Cortex of kidney (tissue), 1 donor: ENCODE measurements around the gene MAPK9.

Source experiments
- DNase-seq: peaks from one replicate; lab custom pipeline; 2025; lab: John Stamatoyannopoulos, UW

MAPK9 gene

GRCh38 chr5:180291943-180292831, at the start of gene MAPK9:
TSS of gene MAPK9 (minus strand) at chr5:180292083. CDS start at chr5:180280561, 11,522 bp downstream.
- DNase-seq = no peak

GRCh38 chr5:180341595-180341994, 49.7 kb upstream of the MAPK9 start:
- DNase-seq = no peak

DNA sequence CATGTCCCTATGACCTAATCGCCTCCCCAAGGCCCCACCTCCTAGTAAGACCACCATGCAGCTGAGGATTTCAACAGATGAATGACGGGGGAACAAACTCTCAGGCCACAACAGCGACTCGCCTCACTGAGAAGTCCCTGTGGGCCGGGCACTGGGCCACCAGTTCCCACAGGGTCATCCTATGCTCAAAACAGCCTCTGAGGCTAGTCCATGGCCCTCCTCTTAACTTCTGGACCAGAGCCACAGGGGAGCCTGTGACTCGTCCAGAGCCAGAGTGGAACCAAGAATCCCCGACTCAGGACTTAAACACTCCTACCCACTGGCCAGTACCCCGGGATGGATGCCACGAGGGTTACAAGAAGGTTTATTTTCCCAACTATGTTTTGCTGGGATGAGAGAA, 49.0 kb upstream of the MAPK9 start:
- no peak for DNase-seq

DNA sequence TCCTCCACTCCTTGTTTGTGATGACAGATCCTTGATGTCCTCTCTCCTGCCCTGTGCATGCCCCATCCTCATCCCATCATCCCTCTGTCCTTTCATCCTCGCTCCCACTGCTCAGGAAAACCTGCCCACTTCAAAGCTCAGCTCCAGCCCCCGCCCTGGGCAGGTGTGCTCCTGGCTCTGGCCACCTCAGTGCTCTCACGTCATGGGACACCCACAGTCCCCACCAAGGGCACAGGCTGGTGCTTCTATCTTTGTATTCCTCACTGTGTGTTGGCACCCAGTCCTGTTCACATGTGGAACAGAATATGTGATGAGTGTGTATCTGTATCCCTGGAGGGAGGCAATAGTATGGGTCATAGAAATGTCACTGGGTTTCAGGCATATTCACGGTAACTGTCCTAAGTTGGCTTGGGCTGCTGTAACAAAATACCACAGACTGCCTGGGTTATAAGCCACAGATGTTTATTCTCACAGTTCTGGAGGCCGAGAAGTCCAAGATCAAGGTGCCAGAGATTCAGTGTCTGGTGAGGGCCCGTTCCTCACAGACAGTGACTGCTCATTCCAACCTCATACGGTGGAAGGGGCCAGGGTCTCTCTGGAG, 47.8 kb upstream of the MAPK9 start:
- no peak for DNase-seq

GRCh38 chr5:180338001-180338707, 46.3 kb upstream of the MAPK9 start:
- DNase-seq = no peak

DNA sequence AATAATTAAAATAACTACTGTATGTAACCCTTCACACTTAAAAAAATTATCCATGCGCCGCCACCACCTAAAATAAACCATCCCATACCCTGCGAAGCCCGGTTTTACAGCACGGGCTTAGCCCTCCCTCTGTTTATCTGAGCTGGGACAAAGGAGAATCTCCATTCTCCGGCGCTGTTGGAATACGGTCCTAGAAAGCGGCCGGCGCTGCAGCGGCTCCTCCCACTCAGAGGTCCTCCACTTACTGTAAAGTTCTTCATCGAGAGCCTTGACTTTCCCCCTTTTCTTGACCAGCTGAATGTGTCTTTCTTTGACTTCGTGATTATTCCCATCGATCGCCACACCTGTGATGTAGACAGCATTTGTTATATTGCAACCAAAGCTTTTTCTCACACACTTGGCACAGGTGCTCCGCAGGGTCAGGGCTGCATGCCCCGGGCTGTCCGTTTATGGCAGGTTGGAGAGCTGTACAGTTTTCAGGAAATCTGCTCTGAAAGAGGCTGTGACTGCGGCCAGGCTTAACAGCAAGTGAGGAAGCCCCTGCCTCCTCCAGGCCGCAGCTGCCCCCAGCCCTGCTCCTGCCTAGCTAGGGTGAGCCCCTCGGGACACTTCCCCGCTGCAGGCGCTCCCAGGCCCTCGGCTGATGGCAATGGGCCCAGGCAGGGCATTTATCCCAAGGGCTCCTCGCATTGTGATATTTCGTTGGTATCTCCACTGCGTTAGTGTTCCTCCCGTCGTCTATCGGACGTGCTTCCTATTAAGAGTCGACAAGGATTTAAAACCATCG, 44.5 kb upstream of the MAPK9 start:
- DNase-seq = no peak

- no peak for DNase-seq
Measured at GRCh38 chr5:180335614-180336233, 43.8 kb upstream of the MAPK9 start.

DNA sequence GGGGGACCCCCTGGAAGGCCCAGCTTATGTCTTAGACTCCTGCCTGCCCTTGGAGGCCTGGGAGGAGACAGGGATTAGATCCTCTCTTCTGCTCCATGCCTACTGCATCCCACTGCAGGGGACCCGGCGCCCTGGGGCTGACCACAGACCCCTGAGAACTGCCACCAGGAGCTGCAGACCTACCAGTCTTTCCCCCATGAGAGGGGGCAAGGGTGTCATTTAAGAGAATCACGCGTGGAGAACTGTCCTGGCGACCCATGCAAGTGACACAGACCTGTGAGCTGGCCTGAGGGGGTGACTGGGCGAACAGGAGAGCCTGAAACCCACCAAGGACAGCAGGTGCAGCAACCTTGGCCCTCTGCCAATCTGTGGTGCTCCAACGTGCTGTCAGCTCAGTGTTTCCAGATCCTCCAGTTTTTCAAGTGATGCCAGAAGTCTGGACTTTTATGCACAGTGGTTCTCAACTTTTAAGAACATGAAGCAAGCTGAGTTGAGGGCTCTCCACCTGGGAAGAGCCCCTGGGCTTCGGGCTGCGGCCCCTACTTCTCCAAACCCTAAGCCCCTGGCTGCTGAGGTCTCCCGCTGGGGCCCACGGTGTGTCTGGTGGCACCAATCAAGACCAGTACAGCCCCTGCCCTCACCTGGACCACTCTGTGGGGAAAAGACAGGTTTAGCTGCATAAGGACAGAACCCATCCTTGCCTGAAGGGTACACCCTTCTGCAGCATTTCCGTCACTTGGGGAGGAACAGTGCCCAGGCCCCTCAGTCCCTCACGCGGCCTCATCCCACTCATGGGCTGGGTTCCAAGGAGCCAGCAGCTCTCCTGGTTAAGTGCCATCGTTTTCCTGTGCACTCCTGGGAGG, 43.1 kb upstream of the MAPK9 start:
- DNase-seq = no peak

- DNase-seq = no peak
Measured at GRCh38 chr5:180334176-180334575, 42.3 kb upstream of the MAPK9 start.

DNA sequence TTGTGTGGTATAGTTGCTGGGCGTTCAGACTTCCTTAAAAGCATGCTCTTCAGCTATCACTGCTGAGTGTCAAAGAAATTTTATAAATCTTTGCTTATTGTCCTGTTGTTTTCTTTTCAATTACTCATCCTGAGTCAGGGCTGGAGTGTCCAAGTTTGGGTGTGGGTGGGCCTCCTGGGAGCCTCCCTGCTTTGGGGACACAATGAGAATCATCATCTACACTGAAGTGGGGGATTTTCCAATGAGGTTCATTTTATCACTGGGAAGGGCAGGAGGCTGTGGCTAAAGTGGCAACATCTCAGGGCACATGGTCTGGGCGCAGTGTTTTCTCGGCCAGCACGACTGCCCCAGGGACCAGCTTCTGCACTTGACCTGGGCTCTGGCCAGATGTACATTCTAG, 41.8 kb upstream of the MAPK9 start:
- DNase-seq = no peak

DNA sequence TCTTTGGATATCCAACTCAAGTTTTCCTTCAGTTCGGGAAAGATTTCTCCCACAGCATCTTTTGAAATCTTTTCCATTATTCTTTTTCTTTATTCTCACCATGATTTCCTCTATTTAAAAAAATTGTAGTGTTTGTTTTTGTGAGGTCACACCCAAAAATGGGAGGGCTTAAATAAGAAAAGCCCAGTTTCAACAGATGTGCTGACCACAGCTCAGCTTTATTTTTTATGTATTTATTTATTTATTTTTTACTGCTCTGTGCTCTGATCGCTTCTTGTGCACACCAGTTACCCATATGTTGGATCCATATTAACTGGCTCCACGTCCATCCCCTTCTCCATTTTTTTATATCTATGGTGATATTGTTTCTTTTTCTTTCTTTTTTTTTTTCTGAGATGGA, 41.0 kb upstream of the MAPK9 start:
- DNase-seq = no peak

DNA sequence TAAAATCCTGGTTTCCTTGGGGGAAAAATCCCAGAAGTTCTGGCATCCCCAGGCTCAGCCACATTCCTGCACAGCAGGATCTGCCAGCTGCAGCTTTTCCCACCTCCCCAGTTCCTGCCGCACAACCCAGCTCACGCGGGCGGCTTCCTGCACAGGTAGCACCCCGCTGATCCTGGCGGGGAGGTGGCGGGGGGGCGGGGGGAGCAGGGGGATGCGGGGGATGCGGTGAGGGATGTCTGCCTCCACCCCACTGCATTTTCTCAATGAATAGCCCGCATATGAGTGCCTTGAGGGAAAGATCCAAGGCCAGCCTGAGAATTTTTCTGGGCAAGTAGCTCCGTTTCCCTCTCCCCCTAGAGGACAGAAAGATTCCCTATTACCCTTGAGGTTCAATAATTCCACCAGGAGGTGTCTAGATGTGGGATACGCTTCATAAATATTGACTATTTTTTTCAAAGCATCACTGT, 40.2 kb upstream of the MAPK9 start:
- DNase-seq = no peak

DNA sequence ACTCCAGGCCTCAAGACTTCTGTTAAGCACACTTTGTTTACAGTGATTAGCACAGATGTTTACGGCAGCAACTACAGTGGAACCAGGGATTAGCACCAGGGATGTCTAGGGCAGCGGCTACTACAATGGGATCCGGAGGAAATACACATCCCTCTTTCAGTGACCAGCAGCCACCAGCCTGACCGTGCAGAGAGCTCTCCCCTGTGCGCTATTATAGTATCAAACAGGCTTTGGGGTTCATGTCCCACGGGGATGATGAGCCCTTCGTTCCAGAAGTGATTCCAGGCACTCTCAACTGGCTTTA, 39.7 kb upstream of the MAPK9 start:
- DNase-seq = no peak

DNA sequence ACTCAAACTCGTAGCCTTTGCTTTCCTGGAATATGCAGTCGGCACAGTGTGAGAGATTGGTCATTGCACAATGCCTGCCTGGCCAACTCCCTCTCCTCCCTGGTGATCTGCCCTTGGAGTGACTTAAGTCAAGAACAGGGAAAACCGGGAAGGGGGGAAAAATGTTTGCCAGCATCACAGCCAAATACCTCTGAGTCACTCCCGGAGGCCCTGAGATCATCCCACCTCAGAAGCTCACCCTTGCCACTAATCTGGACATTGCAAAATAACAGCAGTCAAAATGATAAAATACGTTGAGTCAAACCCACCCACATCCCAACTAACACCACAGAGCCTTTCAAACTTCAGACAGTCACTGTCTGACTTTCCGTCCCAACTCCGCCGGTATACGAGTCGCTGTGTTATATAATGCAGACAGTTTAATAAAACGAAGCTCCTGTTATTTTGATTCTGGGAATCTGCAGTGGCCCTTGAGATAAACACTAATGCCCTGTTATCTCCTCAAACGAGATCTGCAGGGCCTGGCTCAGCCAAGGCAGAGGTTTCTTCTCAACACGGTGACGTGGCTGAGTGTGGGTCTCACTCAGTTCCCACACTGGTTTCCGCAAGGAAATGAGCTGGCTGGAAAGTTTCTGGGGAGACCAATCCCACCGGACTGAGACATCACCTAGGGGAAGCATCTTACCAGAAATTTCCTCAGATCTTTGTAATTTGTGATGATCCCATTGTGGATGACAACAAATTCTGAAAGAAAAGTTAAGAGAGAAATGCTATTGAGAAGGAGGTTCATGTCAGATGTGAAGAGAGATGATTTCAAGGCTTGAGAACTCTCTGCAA, 39.1 kb upstream of the MAPK9 start:
- no peak for DNase-seq

DNA sequence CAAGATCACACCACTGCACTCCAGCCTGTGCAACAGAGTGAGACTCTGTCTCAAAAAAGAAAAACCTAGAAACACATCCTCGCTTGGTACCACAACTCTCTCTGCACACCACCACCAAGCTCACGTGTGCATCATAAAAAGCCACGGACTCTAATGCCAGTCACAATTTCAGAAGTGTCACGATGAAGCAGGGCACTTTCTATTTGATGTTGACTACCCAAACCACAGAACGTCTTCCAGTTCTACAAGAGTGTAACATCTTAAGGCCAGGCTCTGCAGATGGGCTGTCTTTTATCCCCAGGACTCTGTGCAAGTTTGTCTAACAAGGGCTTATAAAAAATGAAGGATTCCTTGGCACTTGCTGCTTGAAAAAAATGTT, 38.4 kb upstream of the MAPK9 start:
- no peak for DNase-seq

DNA sequence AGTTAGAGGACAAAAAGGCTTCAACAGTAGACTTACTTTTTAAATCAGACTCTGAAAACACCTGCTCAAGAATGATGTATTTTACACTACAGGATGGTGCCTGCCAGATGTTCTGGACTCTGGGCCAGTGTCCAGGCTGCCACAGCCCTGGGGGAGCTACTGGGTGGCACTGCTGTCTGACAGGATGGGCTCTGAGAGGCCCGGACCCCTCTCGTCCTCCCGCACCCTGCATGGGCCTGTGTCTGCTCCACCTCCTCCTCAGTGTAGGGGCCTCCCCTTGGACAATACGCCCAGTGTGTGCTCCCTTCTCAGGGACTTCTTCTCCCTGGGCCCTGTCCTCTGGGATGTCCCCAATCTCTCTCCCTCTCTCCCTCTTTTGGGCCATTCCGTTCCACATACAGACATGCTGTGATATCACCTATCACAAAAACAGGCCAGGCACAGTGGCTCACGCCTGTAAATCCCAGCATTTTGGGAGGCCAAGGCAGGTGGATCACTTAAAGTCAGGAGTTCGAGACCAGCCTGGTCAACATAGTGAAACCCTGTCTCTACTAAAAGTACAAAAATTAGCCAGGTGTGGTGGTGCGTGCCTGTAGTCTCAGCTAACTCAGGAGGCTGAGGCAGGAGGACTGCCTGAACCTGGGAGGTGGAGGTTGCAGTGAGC, 37.9 kb upstream of the MAPK9 start:
- no peak for DNase-seq

DNA sequence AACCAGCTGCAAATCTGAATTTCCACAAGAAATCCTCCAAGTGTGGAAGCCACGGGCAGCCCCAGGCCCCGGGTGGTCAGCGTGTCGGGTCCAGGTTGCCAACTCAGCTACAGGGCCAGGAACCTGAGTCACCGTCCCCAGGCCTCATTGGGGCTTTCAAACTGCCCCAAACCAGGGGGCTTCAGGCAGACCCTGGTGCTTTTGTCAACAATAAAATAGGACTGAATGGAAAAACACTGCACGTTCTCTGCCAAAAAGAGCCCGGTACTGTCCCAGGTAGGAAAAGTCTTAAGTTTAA, 37.2 kb upstream of the MAPK9 start:
- DNase-seq = no peak

DNA sequence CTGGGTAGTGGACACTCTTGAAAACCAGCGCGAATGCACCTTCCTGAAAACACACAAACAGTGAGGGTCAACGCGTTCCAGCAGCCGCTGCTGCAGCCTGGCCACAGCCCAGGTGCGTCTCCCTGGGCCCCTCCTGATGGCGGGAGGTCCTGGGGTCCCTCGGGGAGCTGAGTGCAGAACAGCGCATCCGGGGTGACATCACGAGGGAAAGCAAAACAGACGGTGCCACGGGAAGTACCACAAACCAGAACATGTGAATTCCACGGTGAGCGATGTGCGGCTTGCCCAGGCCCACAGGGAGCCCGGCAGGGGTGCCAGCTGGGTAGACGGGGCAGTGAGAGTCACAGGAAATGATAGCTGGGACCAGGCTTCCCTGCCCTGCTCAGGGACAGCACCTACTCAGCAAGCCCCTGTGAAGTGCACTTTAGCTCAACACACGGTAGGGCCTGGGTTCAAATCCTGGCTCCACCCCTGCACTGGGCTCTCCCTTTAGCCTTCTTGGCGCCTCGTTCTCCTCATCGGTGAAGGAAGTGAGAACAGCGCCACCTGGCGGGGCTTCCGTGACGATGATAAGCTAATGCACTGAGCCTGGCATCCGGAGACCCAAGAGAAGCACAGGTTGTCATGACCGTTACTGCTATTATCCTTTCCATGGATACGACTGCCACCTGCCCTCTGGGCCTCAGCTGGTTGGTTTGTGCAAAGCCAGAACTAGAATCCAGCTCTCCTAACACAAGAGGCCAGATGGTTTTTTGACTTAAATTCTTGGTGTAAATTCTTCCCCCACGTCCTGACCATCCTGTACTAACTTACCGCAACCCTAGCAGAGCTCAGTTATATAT, 36.6 kb upstream of the MAPK9 start:
- DNase-seq = no peak
